SK-N-MC (cell line): ENCODE results near the gene S1PR5.

Experiments
- EZH2 ChIP-seq: fragments of 200-600 bp; sonication (generic); IDR thresholded peaks from one replicate; pipeline ENCODE4 v1.6.1; 2017; ENCODE audit warnings: antibody characterized with exemption
- POLR2AphosphoS5 ChIP-seq: IDR thresholded peaks from 2 replicates; pipeline ENCODE4 v1.6.1; 2012; ENCODE audit warnings: mild to moderate bottlenecking, low read depth, low read length, borderline replicate concordance

- TF ChIP-seq POLR2AphosphoS5 (no peak), EZH2 (no peak)
Measured at GRCh38 chr19:10510301-10510802, 6.9 kb downstream of the S1PR5 start.
